Body of pancreas (tissue), 4 donors: Measurements from ENCODE around the gene PRKAA1.

ENCODE experiments used
- POLR2A ChIP-seq, 3 donors: fragments of 450-650 bp; IDR thresholded peaks; one replicate each; pipeline ENCODE4 v1.6.1; 2016; ENCODE audit warnings: antibody characterized with exemption in 3 of 3, mild to moderate bottlenecking in 2 of 3
- TF ChIP-seq, protein P1 (sequence below), 7 experiments: fragments of 450-650 bp in 4 of 7; fragments of 200-600 bp in 3 of 7; sonication (generic) in 3 of 7; IDR thresholded peaks; one replicate each; pipeline ENCODE4 v1.5.1; 2016 to 2019; ENCODE audit warnings: antibody characterized with exemption in 7 of 7

DNA sequence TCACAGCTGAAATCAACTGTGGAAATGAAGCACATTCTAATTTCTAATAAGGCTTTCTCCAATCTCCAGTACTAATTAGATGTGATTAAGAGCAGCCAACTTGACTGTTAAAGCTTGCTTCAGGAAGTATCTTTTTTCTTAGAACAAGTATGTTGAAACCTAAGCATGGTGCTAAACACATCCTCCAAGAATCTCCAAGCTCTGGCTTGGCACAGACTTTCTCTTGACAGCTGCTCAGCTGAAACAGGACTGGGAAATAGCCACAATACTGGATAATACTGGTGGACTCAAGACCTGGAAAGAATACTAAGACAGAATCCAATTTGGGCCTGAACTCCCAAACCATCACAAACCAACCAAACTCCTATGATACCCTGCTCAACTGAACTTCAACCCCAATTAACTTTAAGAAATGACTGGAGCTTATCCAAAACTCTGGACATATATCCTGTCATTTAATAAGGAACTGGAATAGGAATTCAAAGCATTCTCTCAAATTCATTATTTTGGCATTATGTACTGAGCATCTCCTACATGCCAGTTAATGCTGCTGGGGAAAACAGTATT, 16.2 kb downstream of the PRKAA1 start:
- no peak for TF ChIP-seq POLR2A (IDR thresholded peaks at IDR 0.05)
- TF ChIP-seq, protein P1, sequence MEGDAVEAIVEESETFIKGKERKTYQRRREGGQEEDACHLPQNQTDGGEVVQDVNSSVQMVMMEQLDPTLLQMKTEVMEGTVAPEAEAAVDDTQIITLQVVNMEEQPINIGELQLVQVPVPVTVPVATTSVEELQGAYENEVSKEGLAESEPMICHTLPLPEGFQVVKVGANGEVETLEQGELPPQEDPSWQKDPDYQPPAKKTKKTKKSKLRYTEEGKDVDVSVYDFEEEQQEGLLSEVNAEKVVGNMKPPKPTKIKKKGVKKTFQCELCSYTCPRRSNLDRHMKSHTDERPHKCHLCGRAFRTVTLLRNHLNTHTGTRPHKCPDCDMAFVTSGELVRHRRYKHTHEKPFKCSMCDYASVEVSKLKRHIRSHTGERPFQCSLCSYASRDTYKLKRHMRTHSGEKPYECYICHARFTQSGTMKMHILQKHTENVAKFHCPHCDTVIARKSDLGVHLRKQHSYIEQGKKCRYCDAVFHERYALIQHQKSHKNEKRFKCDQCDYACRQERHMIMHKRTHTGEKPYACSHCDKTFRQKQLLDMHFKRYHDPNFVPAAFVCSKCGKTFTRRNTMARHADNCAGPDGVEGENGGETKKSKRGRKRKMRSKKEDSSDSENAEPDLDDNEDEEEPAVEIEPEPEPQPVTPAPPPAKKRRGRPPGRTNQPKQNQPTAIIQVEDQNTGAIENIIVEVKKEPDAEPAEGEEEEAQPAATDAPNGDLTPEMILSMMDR (IDR thresholded peaks at IDR 0.05): no peak
